GM21786 (cell line): Measurements from ENCODE around the gene ASTL.

ENCODE experiments used
- ATAC-seq: cut with Tn5 transposase; IDR thresholded peaks from one replicate; pipeline ENCODE4 v1.9.1; 2021; ENCODE audit not compliant: unreplicated experiment

The ASTL gene

DNA sequence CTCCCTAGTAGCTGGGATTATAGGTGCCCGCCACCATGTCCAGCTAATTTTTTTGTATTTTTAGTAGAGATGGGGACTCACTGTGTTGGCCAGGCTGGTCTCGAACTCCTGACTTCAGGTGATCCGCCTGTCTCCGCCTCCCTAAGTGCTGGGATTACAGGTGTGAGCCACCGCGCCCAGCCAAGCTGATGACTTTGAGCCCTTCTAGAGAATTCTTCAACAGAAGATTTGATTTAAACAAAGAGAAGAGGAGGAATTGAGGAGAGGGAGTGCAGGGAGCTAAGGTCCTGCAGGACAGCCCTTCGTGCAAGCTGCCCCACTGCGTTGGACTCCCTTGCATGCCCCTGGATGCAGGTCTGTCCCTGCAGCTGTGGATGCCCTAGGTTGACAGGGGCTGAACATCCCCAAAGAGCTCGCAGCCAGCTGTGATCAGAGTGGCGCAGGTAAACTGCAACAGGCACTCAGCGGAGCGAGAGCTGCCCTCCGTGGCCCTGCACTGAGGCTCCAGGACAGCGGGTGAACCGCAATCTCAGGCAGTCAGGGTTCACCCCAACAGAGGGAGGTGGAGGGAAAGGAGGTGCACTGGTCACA is 35.6 kb downstream of the ASTL start:
- no peak for ATAC-seq

GRCh38 chr2:96100893-96101304 is 37.4 kb downstream of the ASTL start:
- ATAC-seq, result no peak

DNA sequence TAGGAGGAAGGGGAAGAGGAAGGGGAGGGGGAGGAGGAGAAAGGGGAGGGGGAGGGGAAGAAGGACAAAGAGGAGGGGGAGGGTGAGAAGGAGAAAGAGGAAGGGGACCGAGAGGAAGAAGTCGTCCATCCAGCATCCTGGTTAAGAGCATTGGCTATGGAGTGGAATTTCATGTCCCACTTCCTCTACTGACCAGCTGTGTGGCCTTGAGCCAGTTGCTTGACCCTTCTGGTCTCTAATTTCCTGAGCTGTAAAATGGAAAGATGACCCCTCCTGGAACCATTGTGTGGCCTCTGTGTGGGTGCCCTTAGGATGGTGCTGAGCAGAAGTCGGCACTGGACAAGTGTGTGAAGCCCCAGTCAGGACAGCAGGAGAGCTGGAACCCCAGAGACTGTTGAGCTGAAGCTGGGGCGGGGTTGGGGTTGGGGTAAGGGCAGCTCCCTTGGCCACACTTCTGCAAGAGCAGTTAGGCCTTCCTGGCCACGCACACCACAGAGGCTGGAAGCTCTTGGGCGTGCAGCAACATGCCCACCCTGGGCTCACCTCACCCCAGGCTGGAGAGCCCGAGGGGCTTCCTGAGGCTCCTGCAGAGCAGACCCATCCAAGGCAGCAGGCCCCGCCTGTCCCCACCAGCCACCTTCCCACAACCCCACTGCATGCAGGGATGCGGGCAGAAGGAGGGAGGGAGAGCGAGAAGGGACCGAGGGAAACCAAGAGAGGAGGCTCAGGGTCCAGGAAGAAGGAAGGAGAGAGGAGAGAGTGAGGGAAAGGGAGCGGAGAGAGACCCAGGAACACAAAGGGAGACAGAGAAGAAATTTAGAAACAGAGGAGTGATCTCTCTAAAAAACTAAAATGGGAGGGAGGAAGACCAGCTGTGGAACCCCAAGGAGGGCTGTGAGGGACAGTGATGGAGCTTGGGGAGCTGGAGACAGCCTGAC is 38.2 kb downstream of the ASTL start:
- no peak for ATAC-seq

- no peak for ATAC-seq
Observed at GRCh38 chr2:96098900-96099590, 39.3 kb downstream of the ASTL start.

GRCh38 chr2:96097951-96098823 is 40.1 kb downstream of the ASTL start:
- no peak for ATAC-seq

- ATAC-seq, result no peak
Observed at GRCh38 chr2:96097441-96097840, 40.9 kb downstream of the ASTL start.

GRCh38 chr2:96095116-96095636 is 43.1 kb downstream of the ASTL start:
- ATAC-seq, result no peak

DNA sequence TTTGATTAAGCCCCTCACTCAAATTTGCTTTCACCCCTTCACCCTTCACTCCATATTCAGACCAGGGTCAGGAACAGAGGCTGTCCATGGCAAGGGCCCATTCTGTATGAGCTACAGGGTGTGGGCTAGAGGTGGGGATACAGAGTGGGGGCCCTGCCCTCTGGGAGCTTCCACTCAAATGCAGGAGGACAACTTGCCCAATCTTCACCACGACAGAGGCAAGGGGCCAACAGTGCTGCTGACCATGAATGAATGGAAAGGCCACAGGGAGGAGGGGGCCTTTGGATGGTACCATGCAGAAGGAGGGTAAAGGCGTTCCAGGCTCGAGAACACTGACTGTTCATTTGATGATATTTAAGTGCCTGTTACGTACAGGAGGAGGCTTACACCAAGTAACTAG is 44.8 kb downstream of the ASTL start:
- ATAC-seq, result no peak

GRCh38 chr2:96092951-96093350 is 45.4 kb downstream of the ASTL start:
- ATAC-seq, result no peak

- no peak for ATAC-seq
Observed at GRCh38 chr2:96092573-96092877, 45.8 kb downstream of the ASTL start.

DNA sequence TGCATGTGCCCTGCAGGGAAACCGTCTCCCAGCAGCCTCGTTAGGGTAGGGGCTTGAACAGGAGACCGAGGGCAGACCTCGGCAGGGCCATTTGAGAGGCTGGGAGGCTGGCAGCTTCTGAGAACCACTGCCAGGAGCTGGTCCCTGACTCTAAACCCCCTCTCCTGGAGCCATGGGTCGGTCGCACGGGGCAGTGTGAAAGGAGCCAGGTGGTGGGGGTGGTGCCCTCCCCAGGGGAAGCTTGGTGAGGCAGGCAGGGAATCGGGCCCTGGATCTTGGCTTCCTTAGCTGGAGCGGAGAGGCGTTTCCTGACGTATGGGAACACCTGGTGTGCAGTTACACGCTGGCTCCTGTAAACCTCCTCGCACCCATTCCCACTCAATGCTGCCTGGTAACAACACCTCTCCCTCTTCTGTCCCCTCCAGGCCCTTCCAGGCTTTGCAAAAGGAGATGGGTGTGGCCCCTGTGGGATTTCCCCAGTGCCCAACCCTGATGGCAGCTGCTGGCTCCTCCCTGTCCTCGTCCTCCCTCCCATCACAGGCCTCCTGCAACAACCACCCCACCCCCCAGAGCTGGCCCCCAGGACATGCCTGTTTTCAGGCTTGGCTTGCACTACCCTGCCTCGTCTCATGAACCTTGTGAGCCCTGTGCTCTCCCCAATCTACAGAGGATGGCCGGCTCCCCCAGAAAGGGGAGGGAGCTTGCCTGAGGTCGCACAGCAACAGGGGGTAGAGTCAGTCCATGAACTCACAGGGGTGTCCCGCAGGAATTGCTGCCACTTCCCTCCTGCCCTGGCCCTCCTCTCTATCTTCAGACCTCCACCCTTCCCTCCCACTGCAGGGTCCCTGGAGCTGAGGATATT is 46.4 kb downstream of the ASTL start:
- ATAC-seq, result no peak

DNA sequence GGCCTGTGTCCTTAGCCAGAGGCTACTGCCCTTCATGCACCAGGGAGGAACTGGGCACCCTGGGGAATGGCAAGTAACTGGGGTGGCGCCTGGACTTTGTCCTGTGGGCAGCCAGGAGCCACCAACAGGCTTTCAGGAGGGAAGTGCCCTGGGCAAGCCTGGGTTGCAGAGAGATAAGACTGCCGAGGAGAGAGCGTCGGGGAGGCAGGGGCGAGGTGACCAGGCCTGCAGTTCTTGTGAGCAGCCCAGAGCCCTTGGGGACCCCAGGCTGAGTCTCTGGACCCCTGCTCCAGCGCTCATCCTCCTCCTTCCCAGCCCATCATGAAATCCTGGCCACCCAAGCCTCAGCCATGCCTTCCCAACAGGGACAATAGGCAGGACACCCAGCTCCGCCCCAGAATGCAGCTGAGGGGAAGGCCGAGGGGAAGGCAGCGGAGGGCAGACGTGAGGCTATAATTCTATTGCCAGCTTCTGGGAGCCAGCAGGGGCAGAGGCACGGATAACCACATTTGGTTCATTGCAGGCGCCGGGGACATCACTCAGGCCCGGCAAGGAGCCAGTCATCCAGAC is 47.1 kb downstream of the ASTL start:
- ATAC-seq, result no peak

GRCh38 chr2:96090196-96090926 is 47.9 kb downstream of the ASTL start:
- ATAC-seq, result no peak

DNA sequence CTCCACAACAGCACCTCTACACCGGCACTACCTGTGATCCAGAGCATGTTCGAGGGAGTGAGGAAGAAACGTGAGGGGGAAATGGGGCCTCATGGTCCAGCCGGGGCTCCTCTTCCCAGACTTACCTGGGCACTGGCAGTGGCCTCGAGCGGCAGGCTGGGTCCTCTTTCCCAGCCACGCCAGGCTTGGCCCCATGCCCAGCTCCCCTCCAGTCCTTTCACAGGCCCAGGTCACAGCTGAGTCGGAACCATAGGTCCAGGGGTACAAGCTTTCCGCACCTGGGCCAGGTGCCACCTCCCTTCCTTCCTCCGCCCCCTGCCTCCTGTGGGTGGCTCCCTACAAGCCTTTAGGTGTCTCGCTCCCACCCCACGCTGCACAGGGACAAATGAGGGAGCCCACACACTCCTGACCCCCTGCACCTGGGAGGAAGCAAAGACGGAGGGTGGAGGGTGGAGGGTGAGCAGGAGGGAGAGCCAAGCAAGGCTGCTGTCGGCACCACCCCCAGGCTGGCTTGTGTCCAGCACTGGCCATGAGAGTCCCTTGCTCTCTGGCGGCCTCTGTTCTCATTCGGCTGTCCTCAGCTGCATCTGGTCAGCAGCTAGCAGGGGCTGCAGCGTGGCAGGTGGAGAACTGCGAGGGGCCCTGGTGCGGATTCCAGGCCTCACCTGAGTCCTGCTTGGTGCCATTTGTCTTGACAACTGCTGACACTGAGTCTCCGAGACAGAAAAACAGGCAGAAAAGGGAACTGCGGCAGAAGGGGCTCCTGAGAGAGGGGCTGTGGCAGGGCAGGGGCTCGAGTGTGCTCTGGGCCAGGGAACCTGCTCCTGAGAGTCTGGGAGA is 48.7 kb downstream of the ASTL start:
- no peak for ATAC-seq

DNA sequence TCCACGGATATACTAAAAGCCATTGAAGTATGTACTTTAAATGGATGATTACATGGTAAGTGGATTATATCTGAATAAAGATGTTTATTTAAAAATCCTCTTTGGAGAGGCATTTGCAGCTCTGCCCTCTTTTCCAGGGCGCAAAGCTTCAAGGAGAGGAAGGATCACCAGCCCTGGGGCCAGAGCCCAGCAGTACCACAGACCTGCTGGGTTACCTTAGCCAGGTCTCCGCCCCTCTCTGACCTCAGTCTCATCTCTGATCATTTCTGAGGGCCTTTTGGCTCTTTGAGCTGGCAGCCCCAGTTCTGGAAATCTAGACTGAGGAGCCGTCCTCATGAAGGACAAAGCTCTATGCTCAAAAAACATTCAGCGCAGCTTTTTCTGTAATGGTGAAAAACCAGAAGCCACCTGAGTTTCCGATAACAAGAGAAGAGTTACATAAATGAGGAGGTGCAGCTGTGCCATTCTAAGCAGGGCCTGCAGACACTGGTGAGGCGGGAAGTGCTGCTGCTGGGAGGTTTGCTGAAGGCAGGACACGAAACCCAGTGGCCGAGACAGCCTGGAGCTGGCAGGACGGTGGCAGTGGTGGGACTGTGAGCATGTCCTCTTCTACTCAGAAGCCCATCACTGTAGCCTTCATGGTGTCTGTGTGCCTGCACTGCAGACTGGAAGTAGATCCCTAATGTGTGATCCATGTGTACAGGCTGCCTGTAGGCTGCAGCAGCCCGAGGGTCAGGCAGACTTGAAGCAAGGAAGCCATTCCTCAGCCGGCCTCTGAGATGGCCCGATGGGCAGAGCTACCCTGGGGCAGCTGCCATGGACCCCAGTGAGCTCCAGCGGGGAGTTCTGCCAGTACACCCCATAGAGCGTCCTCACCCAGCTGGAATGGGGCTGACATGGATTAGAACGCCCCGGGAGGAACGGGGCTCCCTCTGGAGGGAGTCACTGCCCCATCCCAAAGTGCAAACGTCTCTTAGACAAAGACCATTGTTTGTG is 49.7 kb downstream of the ASTL start:
- no peak for ATAC-seq

GRCh38 chr2:96087130-96087529 is 51.2 kb downstream of the ASTL start:
- ATAC-seq, result no peak
